Breast epithelium (tissue), 4 donors: ENCODE results near the gene FHOD3. TPM values are rescaled to one million over a fixed set of nuclear protein-coding genes. Genes with fewer than 3 reads are reported as not detected.

ENCODE experiments used
- DNase-seq, 2 donors: peaks; one replicate each; pipeline ENCODE4 v3.0.0-alpha.2; 2019; ENCODE audit warnings: low spot score in 2 of 2
- H3K27ac ChIP-seq, 2 donors: fragments of 200-600 bp; sonication (generic) in 1 of 2; one replicate each; pipeline ENCODE4 v1.5.1; 2016 to 2019; ENCODE audit warnings: mild to moderate bottlenecking in 1 of 2
- H3K27me3 ChIP-seq, 2 donors: fragments of 200-600 bp; sonication (generic) in 1 of 2; one replicate each; pipeline versions ENCODE4 v1.5.1 to v1.6.0; 2017 to 2019; ENCODE audit warnings: control low read depth in 1 of 2, mild to moderate bottlenecking in 1 of 2
- H3K36me3 ChIP-seq: fragments of 200-600 bp; one replicate; pipeline ENCODE4 v1.5.1; 2019
- H3K4me1 ChIP-seq, 2 donors: fragments of 200-600 bp; sonication (generic); one replicate each; pipeline ENCODE4 v1.5.1; 2016 to 2019; ENCODE audit warnings: control low read depth in 1 of 2
- H3K4me3 ChIP-seq, 3 donors: fragments of 200-600 bp; sonication (generic); 1 replicate in 2 of 3; 2 replicates in 1 of 3; pipeline ENCODE4 v1.5.1; 2016 to 2019; ENCODE audit warnings: mild to moderate bottlenecking in 3 of 3, moderate library complexity in 2 of 3
- H3K9me3 ChIP-seq, 2 donors: fragments of 200-600 bp; sonication (generic) in 1 of 2; one replicate each; pipeline ENCODE4 v1.5.1; 2016 to 2019; ENCODE audit warnings: control low read depth in 1 of 2
- POLR2A ChIP-seq: fragments of 450-650 bp; IDR thresholded peaks from one replicate; pipeline ENCODE4 v1.6.1; 2016; ENCODE audit warnings: antibody characterized with exemption, mild to moderate bottlenecking, moderate library complexity
- POLR2AphosphoS5 ChIP-seq, 3 donors: sonication (generic); formaldehyde crosslinking; IDR thresholded peaks; one replicate each; pipeline ENCODE4 v1.6.1; 2017; ENCODE audit warnings: antibody characterized with exemption in 3 of 3
- intact Hi-C: fragments of 100-400 bp; cut with DNase I; formaldehyde crosslinking; loops from one replicate; pipeline ENCODE4 v1.15.1; 2023; ENCODE audit warnings: low total_unique reads
- total RNA-seq, 3 donors: library from RNA; depleted of rRNA; stranded (reverse); fragments of >200 nt; gene quantifications; one replicate each; pipeline ENCODE4 v1.1.0, GENCODE V29; 2016
- TF ChIP-seq, protein P1 (sequence below), 3 donors: fragments of 450-650 bp; IDR thresholded peaks; one replicate each; pipeline ENCODE4 v1.5.1; 2016 to 2017; ENCODE audit warnings: antibody characterized with exemption in 3 of 3, mild to moderate bottlenecking in 3 of 3, moderate library complexity in 3 of 3

FHOD3 gene
- total RNA-seq, 3 donors from 2014 or later = 1.9 to 13.1 (median 13.0) TPM

DNA sequence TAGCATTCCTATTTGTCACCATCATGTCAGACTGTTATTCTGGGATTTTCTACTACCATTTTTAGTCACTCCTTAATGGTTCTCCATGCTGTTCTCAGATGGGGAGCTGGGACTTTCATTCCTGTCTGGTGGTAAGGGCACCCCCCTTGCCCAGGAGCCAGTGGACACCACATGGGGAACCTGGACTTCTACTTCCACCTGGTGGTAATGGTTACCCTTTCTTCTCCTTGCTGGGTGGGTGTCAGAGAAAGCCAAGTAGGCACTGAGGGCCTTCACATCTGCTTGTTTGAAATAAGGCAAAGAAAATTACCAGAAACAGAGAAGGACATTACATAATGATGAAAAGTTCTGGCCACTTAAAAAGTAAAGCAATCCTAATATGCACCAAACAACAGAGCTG is 239.8 kb downstream of the FHOD3 start:
- Histone ChIP-seq H3K27me3 (no peaks in the 10 kb centered on the region), H3K4me3 (no peak overlapping the region), H3K9me3 (no peaks in the 10 kb centered on the region), H3K4me1 (no peaks in the 10 kb centered on the region), H3K27ac (no peak overlapping the region), H3K36me3 (no peaks in the 10 kb centered on the region)
- intact Hi-C loops = no loop called here
- TF ChIP-seq POLR2A (no peak), POLR2AphosphoS5 (IDR thresholded peaks at IDR 0.05) (no peak)
- TF ChIP-seq, protein P1, sequence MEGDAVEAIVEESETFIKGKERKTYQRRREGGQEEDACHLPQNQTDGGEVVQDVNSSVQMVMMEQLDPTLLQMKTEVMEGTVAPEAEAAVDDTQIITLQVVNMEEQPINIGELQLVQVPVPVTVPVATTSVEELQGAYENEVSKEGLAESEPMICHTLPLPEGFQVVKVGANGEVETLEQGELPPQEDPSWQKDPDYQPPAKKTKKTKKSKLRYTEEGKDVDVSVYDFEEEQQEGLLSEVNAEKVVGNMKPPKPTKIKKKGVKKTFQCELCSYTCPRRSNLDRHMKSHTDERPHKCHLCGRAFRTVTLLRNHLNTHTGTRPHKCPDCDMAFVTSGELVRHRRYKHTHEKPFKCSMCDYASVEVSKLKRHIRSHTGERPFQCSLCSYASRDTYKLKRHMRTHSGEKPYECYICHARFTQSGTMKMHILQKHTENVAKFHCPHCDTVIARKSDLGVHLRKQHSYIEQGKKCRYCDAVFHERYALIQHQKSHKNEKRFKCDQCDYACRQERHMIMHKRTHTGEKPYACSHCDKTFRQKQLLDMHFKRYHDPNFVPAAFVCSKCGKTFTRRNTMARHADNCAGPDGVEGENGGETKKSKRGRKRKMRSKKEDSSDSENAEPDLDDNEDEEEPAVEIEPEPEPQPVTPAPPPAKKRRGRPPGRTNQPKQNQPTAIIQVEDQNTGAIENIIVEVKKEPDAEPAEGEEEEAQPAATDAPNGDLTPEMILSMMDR (IDR thresholded peaks at IDR 0.05) = no peak
- no peak for DNase-seq

DNA sequence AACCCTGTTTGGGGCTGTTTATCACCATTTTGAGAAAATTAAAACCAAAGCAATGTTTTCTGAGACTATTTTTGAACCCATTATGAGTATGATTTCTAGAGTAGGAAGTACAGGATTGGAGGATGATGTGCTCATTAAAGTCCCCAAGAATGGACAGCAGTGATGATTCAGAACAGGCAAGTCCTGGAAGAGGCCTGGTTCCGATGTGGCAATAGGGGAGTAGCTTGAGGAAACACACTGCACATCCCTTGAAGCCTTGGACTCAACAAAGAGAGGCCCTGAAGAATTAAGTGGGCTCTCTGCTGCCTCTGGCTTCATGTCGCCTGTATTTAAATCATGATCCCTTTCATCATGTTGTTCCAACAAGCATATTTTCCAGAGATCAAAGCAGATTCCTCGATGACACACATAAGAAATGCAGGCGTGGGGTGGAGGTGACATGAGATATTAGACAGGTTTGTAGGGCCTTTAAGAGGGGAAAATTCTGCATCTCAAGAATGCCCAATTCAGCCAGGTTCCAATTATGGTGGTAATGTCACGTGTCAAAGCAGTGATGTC is 242.2 kb downstream of the FHOD3 start:
- intact Hi-C loops = no loop called here
- DNase-seq = no peak
- Histone ChIP-seq H3K4me1 (no peaks in the 10 kb centered on the region), H3K27ac (no peak overlapping the region), H3K36me3 (no peaks in the 10 kb centered on the region), H3K9me3 (no peaks in the 10 kb centered on the region), H3K27me3 (no peaks in the 10 kb centered on the region), H3K4me3 (no peak overlapping the region)
- TF ChIP-seq POLR2AphosphoS5 (IDR thresholded peaks at IDR 0.05) = no peak
- TF ChIP-seq POLR2A = no peak
- TF ChIP-seq, protein P1 (IDR thresholded peaks at IDR 0.05) = no peak

DNA sequence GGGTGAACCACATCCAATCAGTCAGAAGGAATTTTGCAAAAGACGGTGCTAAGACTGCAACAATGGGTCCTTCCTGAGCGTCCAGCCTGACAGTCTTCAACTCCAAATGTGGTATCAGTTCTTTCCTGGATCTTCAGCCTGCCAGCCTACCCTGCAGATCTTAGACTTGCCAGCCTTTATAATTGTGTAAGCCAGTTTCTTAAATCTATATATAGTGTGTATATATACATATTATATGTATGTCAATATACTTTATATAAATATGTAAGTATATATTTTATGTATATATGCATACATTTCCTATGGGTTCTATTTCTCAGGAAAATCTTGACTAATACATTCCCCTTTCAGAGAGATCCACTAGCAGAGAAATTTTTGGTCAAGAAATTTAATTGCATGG is 245.5 kb downstream of the FHOD3 start:
- no peaks in the 10 kb centered on the region for H3K4me1 ChIP-seq
- intact Hi-C loops = no loop called here
- H3K36me3 ChIP-seq = no peaks in the 10 kb centered on the region
- H3K27ac ChIP-seq = peak overlapping the region in 1 of 2 donors; percentile 83
- TF ChIP-seq POLR2AphosphoS5 (IDR thresholded peaks at IDR 0.05) (no peak), POLR2A (no peak)
- TF ChIP-seq, protein P1 (IDR thresholded peaks at IDR 0.05) = no peak
- no peaks in the 10 kb centered on the region for H3K27me3 ChIP-seq
- DNase-seq = no peak
- no peaks in the 10 kb centered on the region for H3K9me3 ChIP-seq
- no peak overlapping the region for H3K4me3 ChIP-seq

DNA sequence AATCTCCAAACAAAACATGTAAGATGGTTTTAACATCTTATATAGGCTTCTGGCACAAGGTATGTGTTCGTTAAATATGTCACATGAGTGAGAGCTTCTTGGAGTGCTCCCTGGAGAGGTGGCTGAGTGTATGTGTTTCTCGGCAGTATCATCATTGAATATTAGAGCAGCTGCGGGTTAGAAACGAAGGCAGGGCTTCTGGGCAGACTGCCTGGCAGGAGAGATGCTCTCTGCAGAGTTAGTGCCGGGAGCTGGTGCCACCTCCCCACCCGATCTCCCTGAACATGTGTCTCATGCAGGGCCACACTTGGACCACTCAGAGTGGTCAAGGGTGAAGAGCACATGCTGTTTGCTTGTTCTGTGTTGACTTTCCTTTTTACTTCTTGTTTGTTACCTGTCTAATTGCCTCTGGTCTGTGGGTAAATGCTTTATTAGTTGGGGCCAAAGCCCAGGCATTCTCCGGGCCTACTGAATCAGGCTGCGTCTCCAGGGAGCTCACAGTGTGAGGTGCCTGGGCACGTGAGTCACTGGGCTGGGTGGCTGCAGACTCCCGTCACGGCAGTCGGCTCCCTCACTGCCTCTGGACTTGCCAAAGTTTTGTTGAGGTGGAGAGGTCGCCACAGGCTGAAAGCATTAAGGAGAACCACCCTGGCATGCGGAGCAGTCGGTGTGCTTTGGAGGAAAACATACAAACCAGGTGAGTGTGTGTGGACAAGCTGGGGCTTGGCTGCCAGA is 246.6 kb downstream of the FHOD3 start:
- H3K4me1 ChIP-seq = no peaks in the 10 kb centered on the region
- intact Hi-C loops = no loop called here
- DNase-seq = peak; percentile 55 to 69
- H3K36me3 ChIP-seq = no peaks in the 10 kb centered on the region
- H3K9me3 ChIP-seq = no peaks in the 10 kb centered on the region
- H3K27ac ChIP-seq = peak overlapping the region; percentile 52 to 83
- H3K4me3 ChIP-seq = peak overlapping the region in 1 of 3 donors; percentile 11
- TF ChIP-seq POLR2A (no peak), POLR2AphosphoS5 (IDR thresholded peaks at IDR 0.05) (no peak)
- TF ChIP-seq, protein P1 (IDR thresholded peaks at IDR 0.05) = no peak
- H3K27me3 ChIP-seq = no peaks in the 10 kb centered on the region

DNA sequence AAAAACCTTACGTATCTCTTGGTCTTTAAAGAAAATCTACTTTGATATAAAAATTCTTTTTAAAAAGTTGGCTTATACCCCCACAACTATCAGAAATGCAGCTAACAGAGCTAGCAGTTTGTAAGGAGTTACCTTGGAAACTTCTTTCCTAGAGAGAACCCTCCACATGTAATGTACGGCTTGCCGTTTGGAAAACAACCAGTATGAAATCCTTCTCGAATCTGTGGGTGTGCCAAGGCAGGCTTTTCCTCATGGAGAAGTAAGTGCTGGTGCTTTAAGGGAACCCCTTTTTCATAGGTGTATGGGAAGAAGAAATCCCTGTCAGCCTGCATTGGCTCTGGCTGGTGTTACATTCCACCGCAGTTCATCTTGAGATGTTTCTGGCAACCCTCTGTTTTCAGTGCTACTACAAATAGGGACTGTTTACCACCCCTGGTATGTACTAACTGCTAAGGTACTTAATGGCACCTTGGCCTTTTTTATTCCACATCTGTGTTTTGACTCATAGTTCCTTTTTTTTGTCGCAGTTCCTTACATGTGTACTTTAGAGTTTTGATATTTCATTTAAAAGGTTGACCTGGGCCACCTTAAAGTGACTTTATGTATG is 248.4 kb downstream of the FHOD3 start:
- H3K9me3 ChIP-seq = no peaks in the 10 kb centered on the region
- DNase-seq = no peak
- H3K4me1 ChIP-seq = no peaks in the 10 kb centered on the region
- H3K27me3 ChIP-seq = no peaks in the 10 kb centered on the region
- H3K27ac ChIP-seq = no peak overlapping the region
- H3K4me3 ChIP-seq = no peak overlapping the region
- intact Hi-C loops = no loop called here
- TF ChIP-seq POLR2A (no peak), POLR2AphosphoS5 (IDR thresholded peaks at IDR 0.05) (no peak)
- TF ChIP-seq, protein P1 (IDR thresholded peaks at IDR 0.05) = no peak
- no peaks in the 10 kb centered on the region for H3K36me3 ChIP-seq
